MCF 10A (cell line): ENCODE data around the gene RACK1. TPM values are rescaled to one million over a fixed set of nuclear protein-coding genes. Genes with fewer than 3 reads are reported as not detected.

Experiments
- BruUV-seq: library from RNA; stranded (reverse); fragments of 400-500 nt; replicated peaks from 2 replicates; lab custom pipeline; 2021; lab: Mats Ljungman, UMichigan
- CTCF ChIA-PET: fragments of 300-600 bp; sonication (Branson Sonifier 250); formaldehyde crosslinking; extraction: SDS; loops from one replicate; lab custom pipeline; 2021; ENCODE audit warnings: antibody characterized with exemption, inconsistent platforms; lab: Yijun Ruan, JAX
- POLR2A ChIA-PET: fragments of 300-600, 350-650 bp; sonication (Branson Sonifier 250); formaldehyde crosslinking; extraction: SDS; loops from one replicate; lab custom pipeline; 2020; ENCODE audit warnings: antibody characterized with exemption, inconsistent platforms; lab: Yijun Ruan, JAX
- DNase-seq: peaks from one replicate; pipeline ENCODE4 v3.0.0-alpha.2; 2018; ENCODE audit not compliant: unreplicated experiment
- H3K27ac Mint-ChIP-seq: one replicate; pipeline ENCODE4 v1.8.0; 2022; ENCODE audit warnings: mild to moderate bottlenecking, low read depth, mixed read lengths; ENCODE audit not compliant: unreplicated experiment
- H3K27me3 Mint-ChIP-seq: one replicate; pipeline ENCODE4 v1.8.0; 2022; ENCODE audit warnings: mixed read lengths; ENCODE audit not compliant: insufficient read depth, unreplicated experiment
- H3K36me3 Mint-ChIP-seq: one replicate; pipeline ENCODE4 v1.8.0; 2022; ENCODE audit warnings: mild to moderate bottlenecking, moderate library complexity, mixed read lengths; ENCODE audit not compliant: insufficient read depth, unreplicated experiment
- H3K4me1 Mint-ChIP-seq: one replicate; pipeline ENCODE4 v1.8.0; 2022; ENCODE audit warnings: mixed read lengths; ENCODE audit not compliant: insufficient read depth, unreplicated experiment
- H3K4me3 Mint-ChIP-seq: one replicate; pipeline ENCODE4 v1.8.0; 2022; ENCODE audit warnings: mild to moderate bottlenecking, moderate library complexity, mixed read lengths; ENCODE audit not compliant: unreplicated experiment
- H3K9me3 Mint-ChIP-seq: one replicate; pipeline ENCODE4 v1.8.0; 2022; ENCODE audit warnings: mixed read lengths; ENCODE audit not compliant: unreplicated experiment
- CTCF ChIP-seq: fragments of 200-600 bp; IDR thresholded peaks from one replicate; pipeline ENCODE4 v1.8.0; 2022; ENCODE audit warnings: antibody characterized with exemption, mild to moderate bottlenecking; ENCODE audit not compliant: unreplicated experiment
- intact Hi-C: fragments of 100-400 bp; cut with micrococcal nuclease; formaldehyde crosslinking; loops from 2 replicates; pipeline ENCODE4 v1.14.1; 2022
- total RNA-seq: library from RNA; stranded (reverse); gene quantifications from 2 replicates; pipeline ENCODE4 v1.2.3, GENCODE V29; 2022

Gene RACK1
- total RNA-seq, 1 experiment from 2014 or later: 4,050 TPM

- ChIA-PET CTCF (interaction anchor here (0.6 to 1.1 kb wide), 4 partner anchors 13 to 332 kb away, joined by 3 to 5 read pairs (median 3); no protein-coding TSS in a partner anchor), POLR2A (interaction anchor here (0.7 to 1.5 kb wide), 4 partner anchors 9 to 417 kb away, joined by 3 to 8 read pairs (median 3); no protein-coding TSS in a partner anchor)
- DNase-seq: no peak
- intact Hi-C loops: no loop called here
- Mint-ChIP-seq H3K36me3 (peaks cover 5% of the 10 kb centered on the region), H3K4me3 (no peak overlapping the region), H3K4me1 (peaks cover 25% of the 10 kb centered on the region), H3K27ac (no peak overlapping the region), H3K9me3 (no peaks in the 10 kb centered on the region), H3K27me3 (no peaks in the 10 kb centered on the region)
- TF ChIP-seq CTCF: no peak
- BruUV-seq: no TSS peak
These were observed 46.3 kb downstream of the RACK1 start for GRCh38 chr5:181197326-181197951.

GRCh38 chr5:181195249-181195761 is 48.4 kb downstream of the RACK1 start:
- Mint-ChIP-seq H3K36me3 (peaks cover 16% of the 10 kb centered on the region), H3K27me3 (no peaks in the 10 kb centered on the region), H3K27ac (no peak overlapping the region), H3K4me1 (peaks cover 26% of the 10 kb centered on the region), H3K4me3 (no peak overlapping the region), H3K9me3 (no peaks in the 10 kb centered on the region)
- DNase-seq: no peak
- no peak for TF ChIP-seq CTCF
- ChIA-PET POLR2A (no interaction called here), CTCF (no interaction called here)
- intact Hi-C loops: no loop called here
- no TSS peak for BruUV-seq

- intact Hi-C loops: no loop called here
- no TSS peak for BruUV-seq
- DNase-seq: no peak
- ChIA-PET POLR2A (interaction anchor here (0.6 to 8.8 kb wide), 4 partner anchors 9 to 50 kb away, joined by 3 to 432 read pairs (median 85); partner anchors contain the start of genes RACK1 and TRIM7), CTCF (interaction anchor here (7.4 kb wide), 1 partner anchor 9 kb away, joined by 67 read pairs; the partner anchor contains the start of gene TRIM7)
- peaks cover 12% of the 10 kb centered on the region for H3K36me3 Mint-ChIP-seq
- TF ChIP-seq CTCF: no peak
- no peaks in the 10 kb centered on the region for H3K27me3 Mint-ChIP-seq
- H3K4me3 Mint-ChIP-seq: no peak overlapping the region
- no peaks in the 10 kb centered on the region for H3K9me3 Mint-ChIP-seq
- H3K4me1 Mint-ChIP-seq: peaks cover 26% of the 10 kb centered on the region
- H3K27ac Mint-ChIP-seq: peak overlapping the region; percentile 9
These were observed 49.0 kb downstream of the RACK1 start for GRCh38 chr5:181194489-181195248.

- H3K27me3 Mint-ChIP-seq: no peaks in the 10 kb centered on the region
- no TSS peak for BruUV-seq
- CTCF ChIA-PET: interaction anchor here (1.3 to 7.4 kb wide), 2 partner anchors 10 to 11 kb away, joined by 3 to 67 read pairs; partner anchors contain the start of gene TRIM7
- H3K9me3 Mint-ChIP-seq: no peaks in the 10 kb centered on the region
- TF ChIP-seq CTCF: no peak
- H3K27ac Mint-ChIP-seq: peak overlapping the region; percentile 9
- POLR2A ChIA-PET: interaction anchor here (0.8 to 8.8 kb wide), 6 partner anchors 10 to 363 kb away, joined by 3 to 432 read pairs (median 18); partner anchors contain the start of genes RACK1, TRIM52 and TRIM7
- peak overlapping the region; percentile 32 for H3K4me3 Mint-ChIP-seq
- intact Hi-C loops: no loop called here
- DNase-seq: no peak
- peaks cover 19% of the 10 kb centered on the region for H3K4me1 Mint-ChIP-seq
- H3K36me3 Mint-ChIP-seq: peaks cover 22% of the 10 kb centered on the region
These were observed 50.0 kb downstream of the RACK1 start for GRCh38 chr5:181193656-181194055.
